H4 (cell line): ENCODE results near the gene IRF6. TPM values are rescaled to one million over a fixed set of nuclear protein-coding genes. Genes with fewer than 3 reads are reported as not detected.

ENCODE experiments used
- DNase-seq: peaks from one replicate; pipeline ENCODE4 v3.0.0-alpha.2; 2015; ENCODE audit warnings: low spot score
- total RNA-seq: library from RNA; depleted of rRNA; stranded (reverse); fragments of >200 nt; shearing (Covaris generic); gene quantifications from 2 replicates; pipeline ENCODE4 v1.2.3, GENCODE V29; 2014; rRNA removed

IRF6 gene
- total RNA-seq: not detected in 2 replicates

DNA sequence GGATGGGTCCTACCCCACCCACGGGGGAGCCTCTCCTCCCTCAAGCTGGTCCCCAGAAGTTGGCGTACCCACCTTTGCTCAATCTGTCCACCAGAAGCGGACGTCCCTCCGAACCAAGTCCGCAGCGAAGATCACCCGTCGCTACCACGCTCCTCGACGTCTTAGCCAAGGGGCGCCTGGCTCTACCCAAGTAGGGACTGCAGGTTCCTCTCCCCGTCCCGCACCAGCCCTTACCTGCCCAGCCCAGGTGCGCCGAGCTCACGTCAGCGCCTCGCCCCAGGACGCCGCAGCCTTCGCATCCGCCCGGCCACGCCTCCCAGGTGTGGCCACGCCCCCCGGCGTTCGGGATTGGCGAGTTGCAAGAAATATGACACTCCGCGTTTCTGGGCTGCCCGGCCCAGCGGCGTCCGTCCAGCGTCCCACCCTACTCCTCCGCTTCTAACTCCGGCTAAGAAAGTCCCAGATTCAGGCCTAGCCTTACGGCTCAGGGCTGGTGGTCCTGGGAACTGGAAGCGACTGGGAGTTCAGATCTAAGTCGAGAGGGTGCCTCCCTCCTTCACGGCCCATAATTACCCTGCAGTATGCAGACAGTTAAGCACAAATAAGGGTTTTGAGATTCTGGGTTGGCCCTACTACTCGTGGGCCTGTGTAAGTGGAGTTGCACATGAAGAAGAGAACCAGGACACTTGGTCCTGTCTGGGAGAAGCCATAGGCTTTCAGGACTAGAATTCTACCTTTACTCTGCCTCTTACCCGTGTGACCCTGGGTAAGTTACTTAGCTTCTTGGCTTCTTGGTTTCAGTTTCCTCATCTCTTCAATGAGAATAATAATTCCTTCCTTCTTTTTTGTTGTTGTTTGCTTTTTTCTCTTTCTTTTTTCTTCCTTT is at the start of gene IRF6:
TSS of gene IRF6 (minus strand) at position 268 of the 886 bp plus-strand sequence. CDS start 4,729 bp downstream, outside the sequence.
- no peak for DNase-seq

- no peak for DNase-seq
Observed at GRCh38 chr1:209855623-209856022, 49.7 kb upstream of the IRF6 start.

DNA sequence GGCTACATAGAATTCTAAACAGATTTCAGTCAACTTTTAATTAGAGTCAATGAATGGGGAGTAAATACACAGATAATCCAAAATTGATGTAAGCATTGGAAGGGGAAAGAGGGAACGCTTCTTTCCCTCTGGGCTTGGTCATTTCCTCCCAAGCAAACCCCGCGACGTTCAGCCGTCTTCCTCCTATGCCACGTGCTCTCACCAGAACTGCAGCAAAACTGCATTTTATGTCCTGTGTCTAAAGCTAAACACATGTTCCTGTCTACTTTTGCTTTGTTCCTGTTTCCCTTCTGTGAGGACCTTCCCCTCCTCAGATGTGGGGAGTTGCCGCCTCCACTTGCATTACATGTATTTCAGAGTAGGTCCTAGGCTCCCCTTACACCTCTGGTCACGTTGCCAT is 49.1 kb upstream of the IRF6 start:
- DNase-seq: no peak

GRCh38 chr1:209854196-209854595 is 48.3 kb upstream of the IRF6 start:
- DNase-seq: no peak

- DNase-seq: no peak
Observed at GRCh38 chr1:209853676-209854075, 47.7 kb upstream of the IRF6 start.

- peak; percentile 85 for DNase-seq
Observed at GRCh38 chr1:209850342-209850979, 44.5 kb upstream of the IRF6 start.

GRCh38 chr1:209849388-209849787 is 43.4 kb upstream of the IRF6 start:
- no peak for DNase-seq

GRCh38 chr1:209845408-209845725 is 39.4 kb upstream of the IRF6 start:
- DNase-seq: no peak

GRCh38 chr1:209844695-209845407 is 38.9 kb upstream of the IRF6 start:
- DNase-seq: no peak

DNA sequence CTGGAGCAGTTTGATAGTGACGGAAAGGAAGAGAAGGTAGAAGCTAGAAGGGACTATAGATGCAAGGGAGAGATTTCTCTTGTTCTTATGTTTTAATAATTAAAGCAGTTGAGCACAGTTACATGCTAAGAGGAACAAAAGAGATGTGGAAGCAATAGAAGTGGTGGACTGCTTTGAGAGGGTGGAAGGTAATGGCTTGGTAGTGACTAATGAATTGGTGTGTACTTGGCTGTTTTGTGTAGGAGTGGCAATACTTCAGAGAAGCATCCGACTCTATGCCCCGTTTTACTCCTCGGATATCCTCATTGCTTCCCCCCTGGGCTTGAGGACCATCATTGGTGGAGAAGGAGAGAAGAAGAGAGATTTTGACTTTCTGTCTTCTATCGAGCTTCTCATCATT is 34.7 kb upstream of the IRF6 start:
- no peak for DNase-seq

DNA sequence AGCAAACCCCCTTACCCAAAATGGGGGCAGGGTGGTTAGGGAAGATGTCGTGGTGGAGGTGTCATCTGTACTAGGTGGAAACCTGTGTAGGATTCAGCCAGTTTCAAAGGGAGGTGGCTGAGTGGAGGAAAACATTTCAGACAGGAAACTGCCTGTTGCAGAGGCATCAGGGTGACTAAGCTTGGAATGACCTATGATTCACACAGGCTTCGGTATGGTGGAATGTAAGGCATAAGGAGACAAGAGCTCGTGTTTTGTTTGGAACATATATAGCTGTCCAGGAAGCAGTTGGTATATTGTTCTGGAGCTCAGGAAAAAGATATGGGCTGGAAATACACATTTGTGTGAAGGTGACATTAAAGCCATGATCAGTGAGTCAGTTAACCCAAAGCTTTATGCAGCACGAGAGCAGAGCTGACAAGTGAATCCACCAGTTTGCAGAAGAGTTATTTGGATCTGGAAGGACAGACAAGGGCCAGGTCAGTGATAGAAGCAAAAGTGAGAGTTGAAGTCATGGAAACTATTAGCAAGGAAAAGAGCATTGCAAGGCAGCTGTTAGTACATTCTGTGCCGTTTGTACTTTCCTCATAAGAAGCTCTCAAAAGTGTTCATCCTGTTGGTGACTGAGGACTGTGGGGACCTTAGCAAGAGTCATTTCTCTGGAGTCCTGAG is 34.1 kb upstream of the IRF6 start:
- DNase-seq: peak; percentile 76

DNA sequence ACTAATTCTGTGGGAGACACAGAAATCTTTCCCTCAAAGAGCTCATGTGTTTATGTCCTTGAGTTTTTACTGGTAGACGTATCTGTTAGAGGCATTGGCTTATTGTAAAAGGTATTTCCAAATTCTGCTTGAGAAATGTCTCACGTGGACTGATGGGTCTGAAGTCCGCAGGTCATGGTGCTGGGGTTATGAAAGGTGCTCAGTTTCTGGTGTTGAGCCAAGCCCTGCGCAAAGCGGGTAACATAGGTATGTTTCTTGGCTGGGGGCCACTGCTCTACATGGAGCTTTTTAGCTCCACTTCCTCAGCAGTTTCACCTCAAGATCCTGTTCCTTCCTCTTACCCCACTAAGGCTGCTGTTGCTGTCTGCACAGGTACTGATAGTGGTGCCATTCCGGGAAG is 32.6 kb upstream of the IRF6 start:
- DNase-seq: no peak

GRCh38 chr1:209837671-209838070 is 31.7 kb upstream of the IRF6 start:
- DNase-seq: no peak

- no peak for DNase-seq
Observed at GRCh38 chr1:209835782-209836298, 29.9 kb upstream of the IRF6 start.

DNA sequence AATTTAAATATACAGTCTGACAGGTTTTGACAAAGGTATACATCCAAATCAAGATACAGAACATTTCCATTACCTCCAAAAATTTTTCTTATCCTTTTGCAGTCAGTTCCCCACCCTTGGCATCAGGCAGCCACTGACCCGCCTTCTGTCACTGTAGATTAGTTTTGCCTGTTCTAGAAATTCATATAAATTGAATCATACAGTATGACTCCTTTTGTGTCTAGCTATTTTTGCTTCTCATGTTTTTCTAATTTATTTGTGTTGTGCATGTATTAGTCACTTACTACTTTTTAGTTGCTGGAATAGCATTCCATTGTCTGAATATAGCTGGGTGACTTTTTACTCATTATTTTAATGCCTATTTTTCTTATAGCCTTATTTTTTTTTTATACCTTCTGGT is 25.7 kb upstream of the IRF6 start:
- no peak for DNase-seq

DNA sequence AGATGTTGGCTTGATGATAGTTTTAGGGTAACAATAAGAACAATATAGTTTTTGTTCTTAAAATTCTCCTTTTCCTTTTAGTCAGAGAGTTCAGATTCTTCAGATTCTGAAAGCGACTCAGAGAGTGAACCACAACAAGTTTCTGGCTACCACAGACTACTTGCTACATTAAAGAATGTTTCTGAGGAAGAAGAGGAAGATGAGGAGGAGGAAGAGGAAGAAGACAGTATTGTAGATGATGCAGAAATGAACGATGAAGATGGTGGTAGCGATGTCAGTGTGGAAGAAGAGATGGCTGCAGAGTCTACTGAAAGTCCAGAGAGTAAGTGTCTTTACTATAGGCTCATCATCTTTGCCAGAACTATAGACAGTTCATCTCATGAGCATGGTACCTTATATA is 24.8 kb upstream of the IRF6 start:
- no peak for DNase-seq

- DNase-seq: no peak
Observed at GRCh38 chr1:209829716-209830115, 23.8 kb upstream of the IRF6 start.

DNA sequence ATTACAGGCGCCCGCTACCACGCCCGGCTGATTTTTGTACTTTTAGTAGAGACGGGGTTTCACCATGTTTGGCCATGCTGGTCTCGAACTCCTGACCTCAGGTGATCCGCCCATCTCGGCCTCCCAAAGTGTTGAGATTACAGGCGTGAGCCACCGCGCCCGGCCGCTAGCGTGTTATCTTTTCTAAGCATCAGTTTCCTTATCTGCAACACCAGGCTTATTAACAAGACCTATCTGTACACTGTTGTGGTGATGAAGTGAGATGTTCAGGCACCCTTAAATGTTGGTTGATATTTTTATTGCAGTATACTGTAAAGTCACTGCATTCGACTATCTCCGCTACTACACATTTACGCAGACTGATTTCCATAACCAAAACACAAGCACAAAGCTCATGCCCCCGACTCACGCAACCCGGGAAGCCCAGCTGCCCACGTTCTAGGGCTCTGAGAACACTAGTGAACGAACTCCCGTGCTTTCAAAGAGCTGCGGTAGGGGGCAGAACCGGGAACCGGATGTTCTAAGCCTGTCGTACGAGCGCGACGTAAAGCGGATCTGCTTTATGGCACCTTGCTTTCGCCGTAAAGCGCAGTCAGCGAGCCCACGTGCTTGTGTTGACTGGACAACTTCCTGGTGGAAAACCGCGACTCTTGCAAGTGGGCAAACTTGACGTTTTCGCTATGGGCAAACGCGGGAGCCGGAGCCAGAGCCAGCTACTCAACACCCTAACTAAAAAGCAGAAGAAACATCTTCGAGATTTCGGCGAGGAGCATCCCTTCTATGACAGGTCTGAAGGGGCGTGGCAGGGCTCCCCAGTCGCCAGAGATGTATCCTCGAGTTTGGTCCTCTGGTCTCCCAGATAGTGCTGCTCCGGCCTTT is 21.7 kb upstream of the IRF6 start, which contains the start of gene UTP25:
TSS of gene UTP25 (plus strand) at position 589 of the 879 bp plus-strand sequence. CDS start at position 681, 92 bp downstream.
- DNase-seq: peak; percentile 96

GRCh38 chr1:209825591-209826434 is 19.9 kb upstream of the IRF6 start:
- no peak for DNase-seq
